HUES6 (cell line): ENCODE data around the gene SMARCAL1.

Source experiments
- H3K27ac ChIP-seq: 2 replicates; pipeline ENCODE4 v1.7.0; 2013; ENCODE audit warnings: low read depth, mild to moderate bottlenecking, low read length, inconsistent platforms
- H3K27me3 ChIP-seq: 2 replicates; pipeline ENCODE4 v1.6.1; 2013; ENCODE audit warnings: low read length; ENCODE audit not compliant: control insufficient read depth, insufficient read depth
- H3K36me3 ChIP-seq: 2 replicates; pipeline ENCODE4 v1.6.1; 2013; ENCODE audit warnings: low read length; ENCODE audit not compliant: control insufficient read depth, insufficient read depth
- H3K4me1 ChIP-seq: 2 replicates; pipeline ENCODE4 v1.6.1; 2013; ENCODE audit warnings: low read length; ENCODE audit not compliant: control insufficient read depth, insufficient read depth
- H3K4me3 ChIP-seq: 2 replicates; pipeline ENCODE4 v1.5.1; 2013; ENCODE audit warnings: low read depth, low read length
- H3K9ac ChIP-seq: one replicate; pipeline ENCODE4 v1.6.1; 2013; ENCODE audit warnings: mild to moderate bottlenecking, low read length
- H3K9me3 ChIP-seq: 2 replicates; pipeline ENCODE4 v1.6.1; 2013; ENCODE audit warnings: low read depth, low read length; ENCODE audit not compliant: control insufficient read depth, insufficient read depth

SMARCAL1 gene

DNA sequence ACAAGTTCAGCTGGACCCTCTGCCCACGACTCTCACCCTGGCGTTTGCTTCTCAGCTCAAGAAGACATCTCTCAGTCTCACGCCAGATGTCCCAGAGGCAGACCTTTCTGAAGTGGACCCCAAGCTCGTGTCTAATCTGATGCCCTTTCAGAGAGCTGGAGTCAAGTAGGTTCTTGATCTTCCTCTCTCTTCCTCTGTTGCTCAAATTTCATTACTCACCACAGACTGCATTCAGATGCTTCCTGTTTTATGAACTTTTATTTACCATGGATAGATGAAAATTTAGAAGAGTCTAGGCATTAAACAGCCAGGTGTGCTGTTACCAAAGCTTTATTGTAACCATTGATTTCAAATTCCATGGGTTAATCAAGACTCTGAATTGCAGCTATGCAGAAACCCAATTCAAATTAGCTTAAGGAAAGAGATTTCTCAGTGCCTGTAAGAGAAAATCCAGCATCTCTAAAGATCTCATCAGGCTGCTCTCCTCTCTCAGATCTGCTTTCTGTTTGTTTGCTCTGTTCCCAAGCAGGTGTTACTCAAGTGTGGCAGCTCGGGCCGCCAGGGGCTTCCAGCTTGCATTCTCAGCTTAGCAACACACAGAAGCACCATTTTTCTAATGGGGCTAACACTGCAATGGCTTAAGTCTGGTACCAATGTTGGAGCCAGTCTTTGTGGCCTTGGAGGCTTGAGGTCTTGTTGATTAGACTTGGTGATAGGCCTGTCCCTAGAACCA lies 16.5 kb downstream of the SMARCAL1 start:
- Histone ChIP-seq H3K9ac (no peak overlapping the region), H3K9me3 (peaks cover 5% of the 10 kb centered on the region; the same call in 1 of the 2 replicates), H3K36me3 (peaks cover 72% of the 10 kb centered on the region), H3K4me1 (peaks cover 8% of the 10 kb centered on the region; the same call in 1 of the 2 replicates), H3K27me3 (no peaks in the 10 kb centered on the region), H3K4me3 (no peak overlapping the region), H3K27ac (no peak overlapping the region)

GRCh38 chr2:216429428-216429827 lies 17.1 kb downstream of the SMARCAL1 start:
- peaks cover 8% of the 10 kb centered on the region; the same call in 1 of the 2 replicates for H3K4me1 ChIP-seq
- no peak overlapping the region for H3K4me3 ChIP-seq
- H3K27ac ChIP-seq: no peak overlapping the region
- peaks cover 71% of the 10 kb centered on the region for H3K36me3 ChIP-seq
- no peaks in the 10 kb centered on the region for H3K27me3 ChIP-seq
- H3K9ac ChIP-seq: no peak overlapping the region
- peaks cover 5% of the 10 kb centered on the region; the same call in 1 of the 2 replicates for H3K9me3 ChIP-seq

DNA sequence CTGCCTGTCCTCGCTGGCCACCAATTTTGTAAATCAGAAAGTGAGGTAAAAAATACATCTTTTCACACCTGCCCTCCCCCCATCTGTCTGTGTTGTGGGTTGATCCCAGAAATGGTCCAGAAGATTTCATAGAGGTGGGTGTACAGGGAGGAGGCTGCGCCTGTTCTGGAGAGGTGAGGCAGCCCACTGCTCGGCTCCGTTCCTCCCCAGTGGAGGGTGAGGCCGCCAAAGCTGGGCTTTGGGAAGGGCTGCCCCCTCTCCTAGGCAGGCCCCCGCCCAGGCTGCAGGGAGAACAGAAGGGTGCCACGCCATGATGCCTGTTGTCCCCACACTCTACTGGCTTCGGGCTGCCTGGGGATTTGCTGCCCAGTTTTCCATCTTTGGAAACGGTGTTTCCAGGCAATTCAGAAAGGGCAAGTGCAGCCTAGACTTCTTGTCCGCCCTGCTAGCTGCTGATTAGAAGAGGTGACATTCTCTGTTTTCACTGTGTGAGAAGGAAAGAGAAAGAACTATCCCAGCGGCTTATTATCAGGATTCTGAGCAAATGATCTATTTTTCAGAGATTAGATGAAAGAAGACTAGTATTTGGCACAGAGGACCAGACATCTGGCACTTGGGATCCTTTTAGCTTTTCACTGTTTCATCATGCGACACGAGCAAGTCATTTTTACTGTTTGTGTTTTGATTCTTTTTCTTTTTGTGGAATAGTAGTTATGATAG lies 18.7 kb downstream of the SMARCAL1 start:
- Histone ChIP-seq H3K4me1 (peaks cover 8% of the 10 kb centered on the region; the same call in 1 of the 2 replicates), H3K9me3 (no peaks in the 10 kb centered on the region), H3K9ac (no peak overlapping the region), H3K4me3 (no peak overlapping the region), H3K27me3 (no peaks in the 10 kb centered on the region), H3K36me3 (peaks cover 71% of the 10 kb centered on the region), H3K27ac (no peak overlapping the region)

- H3K9ac ChIP-seq: no peak overlapping the region
- no peak overlapping the region for H3K27ac ChIP-seq
- peaks cover 7% of the 10 kb centered on the region; the same call in 1 of the 2 replicates for H3K4me1 ChIP-seq
- H3K36me3 ChIP-seq: peaks cover 72% of the 10 kb centered on the region
- no peaks in the 10 kb centered on the region for H3K27me3 ChIP-seq
- no peak overlapping the region for H3K4me3 ChIP-seq
- no peaks in the 10 kb centered on the region for H3K9me3 ChIP-seq
These were observed 19.2 kb downstream of the SMARCAL1 start for GRCh38 chr2:216431531-216431856.

DNA sequence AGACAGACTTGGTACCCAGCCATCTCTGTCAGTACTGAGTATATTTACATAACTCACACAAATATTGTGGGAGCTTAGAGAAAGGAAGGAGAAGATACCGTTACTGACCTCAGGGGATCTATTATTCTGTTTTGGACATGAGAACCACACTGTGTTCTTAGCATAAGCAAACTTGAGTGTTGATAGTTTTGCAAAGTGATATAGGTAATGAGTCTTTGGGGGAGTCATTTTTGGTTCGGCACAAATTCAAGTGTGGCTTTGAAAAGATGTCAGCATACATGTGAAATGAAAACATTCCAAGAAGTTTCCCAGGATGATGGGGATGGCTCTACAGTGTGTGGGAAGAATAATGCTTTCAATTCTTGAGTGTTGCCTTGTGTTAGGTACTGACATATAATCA lies 24.1 kb downstream of the SMARCAL1 start:
- Histone ChIP-seq H3K27me3 (no peaks in the 10 kb centered on the region), H3K27ac (no peak overlapping the region), H3K9me3 (no peaks in the 10 kb centered on the region), H3K36me3 (peaks cover 77% of the 10 kb centered on the region), H3K4me1 (no peaks in the 10 kb centered on the region), H3K9ac (no peak overlapping the region), H3K4me3 (no peak overlapping the region)

- Histone ChIP-seq H3K36me3 (peaks cover 43% of the 10 kb centered on the region), H3K4me3 (no peak overlapping the region), H3K9ac (no peak overlapping the region), H3K4me1 (peaks cover 4% of the 10 kb centered on the region), H3K27ac (no peak overlapping the region), H3K9me3 (no peaks in the 10 kb centered on the region), H3K27me3 (no peaks in the 10 kb centered on the region)
These were observed 29.2 kb downstream of the SMARCAL1 start for GRCh38 chr2:216441308-216442010.

DNA sequence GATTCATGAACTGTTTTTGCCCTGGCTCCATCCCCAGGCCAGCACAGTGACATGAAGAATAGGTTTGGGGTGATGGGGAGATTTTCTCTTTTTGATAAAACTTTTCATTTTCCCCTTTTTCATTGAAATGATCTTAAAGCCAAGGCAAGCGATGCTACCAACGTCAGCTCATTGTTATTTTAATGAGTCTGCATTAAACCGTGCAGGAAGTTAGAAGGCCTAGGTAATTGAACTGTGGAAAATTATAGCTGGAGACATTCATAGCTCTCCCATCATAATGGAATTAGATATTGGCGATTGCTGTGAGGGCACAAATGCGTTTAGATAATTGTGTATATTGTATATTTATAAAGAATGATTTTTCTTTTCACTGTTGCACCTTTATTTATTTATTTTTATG lies 33.2 kb downstream of the SMARCAL1 start:
- peaks cover 17% of the 10 kb centered on the region for H3K9me3 ChIP-seq
- no peak overlapping the region for H3K4me3 ChIP-seq
- H3K27me3 ChIP-seq: no peaks in the 10 kb centered on the region
- no peak overlapping the region for H3K9ac ChIP-seq
- H3K4me1 ChIP-seq: peaks cover 4% of the 10 kb centered on the region
- H3K27ac ChIP-seq: no peak overlapping the region
- H3K36me3 ChIP-seq: peaks cover 54% of the 10 kb centered on the region

- Histone ChIP-seq H3K27ac (no peak overlapping the region), H3K4me1 (peaks cover 4% of the 10 kb centered on the region), H3K4me3 (no peak overlapping the region), H3K27me3 (no peaks in the 10 kb centered on the region), H3K9ac (no peak overlapping the region), H3K9me3 (peaks cover 17% of the 10 kb centered on the region), H3K36me3 (peaks cover 58% of the 10 kb centered on the region)
These were observed 34.1 kb downstream of the SMARCAL1 start for GRCh38 chr2:216446343-216446742.

GRCh38 chr2:216447293-216447692 lies 35.0 kb downstream of the SMARCAL1 start:
- Histone ChIP-seq H3K36me3 (peaks cover 65% of the 10 kb centered on the region), H3K27ac (no peak overlapping the region), H3K9me3 (peaks cover 17% of the 10 kb centered on the region), H3K4me1 (peaks cover 4% of the 10 kb centered on the region), H3K9ac (no peak overlapping the region), H3K27me3 (no peaks in the 10 kb centered on the region), H3K4me3 (no peak overlapping the region)

DNA sequence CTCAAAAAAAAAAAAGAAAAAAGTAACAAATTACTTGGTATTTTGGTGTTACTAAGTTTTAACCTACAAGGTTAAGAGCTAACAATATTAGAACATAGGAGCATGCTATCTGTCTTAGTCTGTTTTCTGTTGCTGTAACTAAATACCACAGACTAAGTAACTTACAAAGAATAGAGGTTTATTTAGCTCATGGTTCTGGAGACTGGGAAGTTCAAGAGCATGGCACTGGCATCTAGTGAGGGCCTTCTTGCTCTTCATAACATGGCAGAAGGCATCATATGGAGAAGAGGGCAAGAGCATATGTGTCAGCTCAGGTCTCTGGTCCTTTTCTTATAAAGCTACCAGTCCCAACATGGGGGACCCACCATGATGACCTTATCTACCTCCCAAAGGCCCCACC lies 36.5 kb downstream of the SMARCAL1 start:
- Histone ChIP-seq H3K9me3 (peaks cover 20% of the 10 kb centered on the region), H3K4me3 (no peak overlapping the region), H3K4me1 (peaks cover 4% of the 10 kb centered on the region), H3K36me3 (peaks cover 80% of the 10 kb centered on the region), H3K27ac (no peak overlapping the region), H3K27me3 (no peaks in the 10 kb centered on the region), H3K9ac (no peak overlapping the region)

DNA sequence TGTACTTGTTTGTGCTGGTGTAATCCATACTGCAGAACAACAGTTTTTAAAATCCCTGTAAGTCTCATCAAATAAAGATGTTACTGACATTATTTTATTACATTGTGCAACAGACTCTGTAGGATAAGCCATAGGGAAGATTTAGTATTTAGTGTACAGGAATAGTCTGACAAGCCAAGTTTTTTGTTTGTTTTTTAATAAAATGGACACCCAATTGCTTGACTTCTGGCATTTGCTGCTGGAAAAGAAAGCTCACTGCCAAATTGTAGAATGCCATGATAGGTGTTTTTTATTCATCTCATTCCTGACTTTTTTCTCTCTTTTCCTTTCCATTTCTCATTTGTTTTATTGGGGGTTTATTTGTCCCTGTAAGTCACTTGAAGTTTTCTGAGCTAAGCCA lies 38.1 kb downstream of the SMARCAL1 start:
- no peak overlapping the region for H3K9ac ChIP-seq
- H3K4me1 ChIP-seq: peaks cover 1% of the 10 kb centered on the region
- peaks cover 89% of the 10 kb centered on the region for H3K36me3 ChIP-seq
- no peak overlapping the region for H3K4me3 ChIP-seq
- peaks cover 33% of the 10 kb centered on the region for H3K9me3 ChIP-seq
- no peaks in the 10 kb centered on the region for H3K27me3 ChIP-seq
- no peak overlapping the region for H3K27ac ChIP-seq
